Measurements from ENCODE around the gene CCL24. TPM values are rescaled to one million over a fixed set of nuclear protein-coding genes. Genes with fewer than 3 reads are reported as not detected.

The CCL24 gene
- total and polyA plus RNA-seq, 10 of the 15 experiments (the other 5 are each of a cell fraction or from before 2014, with no cell fraction given), result not detected

- intact Hi-C loops (cut with micrococcal nuclease; ENCODE audit: unreplicated experiment), result no loop called here
- SMC1A ChIA-PET (ENCODE audit: uncharacterized antibody, unreplicated experiment), result no interaction called here
- H2AFZ ChIP-seq (ENCODE audit: control insufficient read depth, low read depth, low read length), result no peak overlapping the region
- no peak for ATAC-seq
- no peak overlapping the region for H3K4me2 ChIP-seq (ENCODE audit: control insufficient read depth, insufficient read depth)
- no peaks in the 10 kb centered on the region for H4K20me1 ChIP-seq (ENCODE audit: control insufficient read depth, insufficient read depth)
- no peak for DNase-seq (ENCODE audit: low read depth, low spot score)
- H3K9ac ChIP-seq (ENCODE audit: control insufficient read depth, insufficient read depth, low read length), result no peak overlapping the region
- no peaks in the 10 kb centered on the region for H3K79me2 ChIP-seq (ENCODE audit: control insufficient read depth, insufficient read depth, low read length)
- RAD21 ChIA-PET (ENCODE audit: unreplicated experiment), result no interaction called here
- in situ Hi-C loops (cut with MboI), result no loop called here
- WGBS (ENCODE audit: insufficient coverage, insufficient replicate concordance, low lambda C conversion rate, missing lambda C conversion rate), result 90% methylated on average over 7 of the region's 7 CpGs
- FAIRE-seq, result no peak
- CTCF ChIA-PET, result no interaction called here
- TF ChIP-seq RAD21 (IDR thresholded peaks at IDR 0.05; ENCODE audit: insufficient read depth, low read depth, low read length) (no peak), SREBF2 (IDR thresholded peaks at IDR 0.05; ENCODE audit: low read length) (no peak), PML (IDR thresholded peaks at IDR 0.05; ENCODE audit: low read length) (no peak), FOS (IDR thresholded peaks at IDR 0.05; ENCODE audit: borderline replicate concordance, extremely low read depth, insufficient read length) (no peak), DPF2 (IDR thresholded peaks at IDR 0.05) (no peak), ATF7 (IDR thresholded peaks at IDR 0.05; ENCODE audit: low read depth) (no peak), NFYB (IDR thresholded peaks at IDR 0.05; ENCODE audit: insufficient read depth, low read depth, low read length) (no peak), FOXM1 (IDR thresholded peaks at IDR 0.05; ENCODE audit: low read depth, low read length) (no peak), RB1 (IDR thresholded peaks at IDR 0.05; ENCODE audit: borderline replicate concordance) (no peak), TBL1XR1 (IDR thresholded peaks at IDR 0.05; ENCODE audit: low read depth, low read length) (no peak), TCF7 (IDR thresholded peaks at IDR 0.05; ENCODE audit: borderline replicate concordance) (no peak), CBX3 (IDR thresholded peaks at IDR 0.05; ENCODE audit: borderline replicate concordance, low read depth) (no peak), BCL11A (IDR thresholded peaks at IDR 0.05; ENCODE audit: low read depth, low read length) (no peak), TCF3 (IDR thresholded peaks at IDR 0.05; ENCODE audit: borderline replicate concordance, insufficient read depth, low read depth, low read length) (no peak), ASH2L (IDR thresholded peaks at IDR 0.05; ENCODE audit: borderline replicate concordance, low read depth) (no peak), NBN (IDR thresholded peaks at IDR 0.05) (no peak), ATF2 (IDR thresholded peaks at IDR 0.05; ENCODE audit: low read length) (no peak)
- H3K4me1 ChIP-seq (ENCODE audit: control insufficient read depth, insufficient read depth, low read length), result no peaks in the 10 kb centered on the region
- POLR2A ChIA-PET, result no interaction called here
- no TSS peak for BruUV-seq (replicated peaks)
- H3K27ac ChIP-seq (ENCODE audit: control insufficient read depth, insufficient read depth), result no peak overlapping the region
- H3K9me3 ChIP-seq (replicated peaks; ENCODE audit: control insufficient read depth, insufficient read depth, low read length), result no peaks in the 10 kb centered on the region
- H3K36me3 ChIP-seq (ENCODE audit: control insufficient read depth in 2 of 2, insufficient read depth in 2 of 2, low read length in 1 of 2), result no peaks in the 10 kb centered on the region
- H3K4me3 ChIP-seq, result no peak overlapping the region
- no peaks in the 10 kb centered on the region for H3K27me3 ChIP-seq (replicated peaks in 1 of 2; ENCODE audit: control insufficient read depth in 2 of 2, insufficient read depth in 2 of 2, low read length in 1 of 2)
Measured at GRCh38 chr7:75836798-75837197, 23.2 kb upstream of the CCL24 start.

Data from GM12878 (cell line).